ENCODE data around the gene TPK1. TPM values are rescaled to one million over a fixed set of nuclear protein-coding genes. Genes with fewer than 3 reads are reported as not detected.

The TPK1 gene
- 10.0 TPM for total RNA-seq

DNA sequence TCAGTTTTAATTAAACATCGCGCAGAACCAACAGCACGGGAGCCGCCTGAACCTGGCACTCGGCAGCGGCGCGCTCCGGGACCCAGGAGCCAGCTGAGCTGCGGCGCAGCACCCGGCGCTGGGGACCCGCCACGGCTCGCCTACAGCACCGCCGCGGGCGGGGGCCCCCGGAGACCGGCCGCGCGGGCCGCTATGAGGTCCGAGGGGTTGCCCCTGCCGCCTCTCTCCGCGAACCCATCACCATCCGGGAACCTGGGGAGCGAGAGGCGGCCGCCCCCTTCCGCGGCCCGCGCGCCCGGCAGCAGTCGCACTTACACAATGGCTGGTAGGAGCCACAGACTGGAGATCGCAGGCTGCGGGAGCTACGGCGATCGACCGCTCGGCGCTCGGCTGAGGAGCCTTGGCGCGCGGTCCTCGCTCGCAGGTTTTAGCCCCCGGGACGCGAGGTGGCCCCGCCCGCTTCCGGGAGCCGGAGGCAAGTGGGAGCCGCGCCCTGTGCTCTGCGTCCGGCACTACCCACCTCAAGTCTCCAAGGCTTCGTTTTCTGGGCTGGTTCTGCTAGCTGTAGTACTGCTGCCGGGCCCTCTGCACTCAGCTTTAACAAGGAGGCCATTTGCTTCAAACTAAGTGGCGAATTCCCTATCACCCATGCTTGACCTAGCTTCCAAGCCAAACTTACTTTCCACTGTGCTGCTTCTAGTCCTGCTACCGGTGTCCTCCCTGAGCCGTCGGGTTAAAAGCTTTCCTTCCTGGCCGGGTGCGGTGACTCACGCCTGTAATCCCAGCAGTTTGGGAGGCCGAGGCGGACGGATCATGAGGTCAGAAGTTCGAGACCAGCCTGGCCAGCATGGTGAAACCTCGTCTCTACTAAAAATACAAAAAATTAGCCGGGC, at the start of gene TPK1:
TSS of gene TPK1 (minus strand) at position 402 of the 893 bp plus-strand sequence. CDS start 451 bp downstream, outside the sequence.

DNA sequence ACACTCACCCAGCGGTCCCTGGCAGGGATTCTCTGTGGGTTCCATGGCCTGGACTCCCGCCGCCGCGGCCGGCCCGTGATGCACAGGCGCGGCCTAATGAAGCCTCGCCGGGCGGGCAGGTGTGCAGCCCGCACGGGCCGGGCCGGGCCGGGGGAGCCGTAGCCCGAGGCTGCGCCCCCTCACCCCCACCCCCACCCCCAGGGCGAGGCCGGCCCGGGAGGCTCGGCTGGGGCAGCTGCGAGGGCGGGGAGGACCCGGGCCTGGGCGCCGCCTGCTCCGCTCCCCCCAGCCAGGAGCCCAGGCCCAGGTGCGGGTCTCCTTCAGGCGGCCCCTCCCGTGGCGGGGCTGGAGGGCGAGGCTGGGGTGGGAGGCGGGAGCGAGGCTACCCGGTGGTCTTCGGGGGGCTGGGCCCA, 432.2 kb downstream of the TPK1 start, which contains the start of gene NOBOX:
TSS of gene NOBOX (minus strand) at position 45 of the 413 bp plus-strand sequence.

Small RNA genes within 50 kb of the gene (small RNA-seq; reads per million reads assigned to genes)
- not detected for gene RNU6ATAC40P (ENCODE audit: low replicate concordance)
